ENCODE data around the gene COQ3.

Gene COQ3
- 1.5 to 7.7 (median 4.9) reads per million in 17 experiments for total RNA-seq

- DNase-seq = peak; percentile 72 to 86 (median 77)
Measured at GRCh38 chr6:99393698-99394531, at the start of gene COQ3. Gene COQ3 (minus strand): TSS chr6:99394195. CDS start chr6:99394179, 16 bp downstream.

GRCh38 chr6:99434702-99435530 lies 40.9 kb upstream of the COQ3 start:
- peak in 2 of 4 experiments; percentile 49 to 61 for DNase-seq

- no peak for DNase-seq
Measured at GRCh38 chr6:99432877-99433276, 38.9 kb upstream of the COQ3 start.

GRCh38 chr6:99431901-99432300 lies 37.9 kb upstream of the COQ3 start:
- DNase-seq = no peak

GRCh38 chr6:99427988-99428387 lies 34.0 kb upstream of the COQ3 start:
- no peak for DNase-seq

- DNase-seq = no peak
Measured at GRCh38 chr6:99426451-99426757, 32.4 kb upstream of the COQ3 start.

- peak; percentile 89 to 94 (median 92) for DNase-seq
Measured at GRCh38 chr6:99425647-99426450, 31.9 kb upstream of the COQ3 start.

GRCh38 chr6:99424761-99425646 lies 31.0 kb upstream of the COQ3 start, which contains the start of gene PNISR:
Gene PNISR (minus strand): TSS chr6:99425308. CDS start chr6:99414659, 10,649 bp downstream.
- DNase-seq = peak; percentile 92 to 98 (median 96)

- DNase-seq = no peak
Measured at GRCh38 chr6:99424022-99424421, 30.0 kb upstream of the COQ3 start.

GRCh38 chr6:99422912-99423311 lies 28.9 kb upstream of the COQ3 start:
- no peak for DNase-seq

- DNase-seq = no peak
Measured at GRCh38 chr6:99416892-99417767, 23.1 kb upstream of the COQ3 start.

GRCh38 chr6:99416226-99416625 lies 22.2 kb upstream of the COQ3 start:
- no peak for DNase-seq

- DNase-seq = no peak
Measured at GRCh38 chr6:99415446-99415845, 21.5 kb upstream of the COQ3 start.

GRCh38 chr6:99412065-99412464 lies 18.1 kb upstream of the COQ3 start:
- DNase-seq = no peak

- no peak for DNase-seq
Measured at GRCh38 chr6:99409672-99410071, 15.7 kb upstream of the COQ3 start.

- no peak for DNase-seq
Measured at GRCh38 chr6:99407076-99407475, 13.1 kb upstream of the COQ3 start.

GRCh38 chr6:99402448-99402847 lies 8.5 kb upstream of the COQ3 start:
- peak; percentile 32 to 63 (median 51) for DNase-seq

- peak; percentile 16 to 59 (median 42) for DNase-seq
Measured at GRCh38 chr6:99397287-99397686, 3.3 kb upstream of the COQ3 start.

- peak in 1 of 4 experiments; percentile 12 for DNase-seq
Measured at GRCh38 chr6:99393366-99393697, 663 bp downstream of the COQ3 start.

- no peak for DNase-seq
Measured at GRCh38 chr6:99390896-99391295, 3.1 kb downstream of the COQ3 start.

- DNase-seq = no peak
Measured at GRCh38 chr6:99384507-99384906, 9.5 kb downstream of the COQ3 start.
